ENCODE results near the gene SDK2.

SDK2 gene

GRCh38 chr17:73360961-73361761, 283.1 kb downstream of the SDK2 start:
- no peak for DNase-seq (ENCODE audit: low read depth)

GRCh38 chr17:73359987-73360410, 284.2 kb downstream of the SDK2 start:
- no peak for DNase-seq (ENCODE audit: low read depth)

- no peak for DNase-seq (ENCODE audit: low read depth)
These were observed 284.9 kb downstream of the SDK2 start for GRCh38 chr17:73359352-73359751.

GRCh38 chr17:73358668-73359067, 285.6 kb downstream of the SDK2 start:
- DNase-seq (ENCODE audit: low read depth), result no peak

GRCh38 chr17:73357981-73358380, 286.3 kb downstream of the SDK2 start:
- DNase-seq (ENCODE audit: low read depth), result no peak

- no peak for DNase-seq (ENCODE audit: low read depth)
These were observed 286.9 kb downstream of the SDK2 start for GRCh38 chr17:73357318-73357717.

GRCh38 chr17:73356561-73357170, 287.6 kb downstream of the SDK2 start:
- DNase-seq (ENCODE audit: low read depth), result no peak

- no peak for DNase-seq (ENCODE audit: low read depth)
These were observed 289.6 kb downstream of the SDK2 start for GRCh38 chr17:73354423-73355284.

- DNase-seq (ENCODE audit: low read depth), result no peak
These were observed 292.0 kb downstream of the SDK2 start for GRCh38 chr17:73352261-73352660.

GRCh38 chr17:73351764-73352163, 292.5 kb downstream of the SDK2 start:
- no peak for DNase-seq (ENCODE audit: low read depth)

- no peak for DNase-seq (ENCODE audit: low read depth)
These were observed 293.4 kb downstream of the SDK2 start for GRCh38 chr17:73350864-73351263.

- no peak for DNase-seq (ENCODE audit: low read depth)
These were observed 294.6 kb downstream of the SDK2 start for GRCh38 chr17:73349647-73350046.

GRCh38 chr17:73349138-73349537, 295.1 kb downstream of the SDK2 start:
- no peak for DNase-seq (ENCODE audit: low read depth)

- DNase-seq (ENCODE audit: low read depth), result no peak
These were observed 295.5 kb downstream of the SDK2 start for GRCh38 chr17:73348829-73349095.

GRCh38 chr17:73348018-73348828, 296.0 kb downstream of the SDK2 start:
- no peak for DNase-seq (ENCODE audit: low read depth)

GRCh38 chr17:73347351-73347750, 296.9 kb downstream of the SDK2 start:
- no peak for DNase-seq (ENCODE audit: low read depth)

GRCh38 chr17:73346501-73347162, 297.6 kb downstream of the SDK2 start:
- no peak for DNase-seq (ENCODE audit: low read depth)

- DNase-seq (ENCODE audit: low read depth), result no peak
These were observed 300.3 kb downstream of the SDK2 start for GRCh38 chr17:73343739-73344454.

- DNase-seq (ENCODE audit: low read depth), result no peak
These were observed 301.0 kb downstream of the SDK2 start for GRCh38 chr17:73343168-73343634.

- no peak for DNase-seq (ENCODE audit: low read depth)
These were observed 301.6 kb downstream of the SDK2 start for GRCh38 chr17:73342541-73343167.

All from stimulated activated CD8-positive, alpha-beta memory T cell treated with anti-CD3 and anti-CD28 coated beads, Interleukin-15, amount 100 ng/mL, for 24 hours (primary cell).